ENCODE results near the gene SUB1.
A peak's percentile ranks its signal among the peaks of the same experiment; 100 is the strongest.
"Not testable (repeated sequence)": the region's sequence is repeated elsewhere in the genome, so short reads cannot be mapped to it uniquely, and the experiment has no call there.

SUB1 gene

GRCh38 chr5:32601623-32602295, 16.4 kb downstream of the SUB1 start:
- DNase-seq, result no peak

- DNase-seq, result no peak
These were observed 17.5 kb downstream of the SUB1 start for GRCh38 chr5:32602906-32603305.

GRCh38 chr5:32604800-32605765, 19.7 kb downstream of the SUB1 start:
- DNase-seq, result no peak

GRCh38 chr5:32605766-32606152, 20.4 kb downstream of the SUB1 start:
- no peak for DNase-seq

GRCh38 chr5:32612134-32612888, 27.0 kb downstream of the SUB1 start:
- no peak for DNase-seq

GRCh38 chr5:32613050-32613672, 27.8 kb downstream of the SUB1 start:
- DNase-seq, result peak; percentile 16

- DNase-seq, result no peak
These were observed 29.9 kb downstream of the SUB1 start for GRCh38 chr5:32615236-32615635.

GRCh38 chr5:32618962-32619361, 33.6 kb downstream of the SUB1 start:
- DNase-seq, result no peak

GRCh38 chr5:32621256-32621655, 35.9 kb downstream of the SUB1 start:
- no peak for DNase-seq

- no peak for DNase-seq
These were observed 39.7 kb downstream of the SUB1 start for GRCh38 chr5:32625106-32625505.

GRCh38 chr5:32625547-32625946, 40.2 kb downstream of the SUB1 start:
- DNase-seq, result no peak

- no peak for DNase-seq
These were observed 42.0 kb downstream of the SUB1 start for GRCh38 chr5:32627219-32627870.

- no peak for DNase-seq
These were observed 42.9 kb downstream of the SUB1 start for GRCh38 chr5:32628049-32628844.

- DNase-seq, result no peak
These were observed 45.6 kb downstream of the SUB1 start for GRCh38 chr5:32630867-32631491.

GRCh38 chr5:32633017-32633416, 47.7 kb downstream of the SUB1 start:
- DNase-seq, result not testable (repeated sequence)

GRCh38 chr5:32638309-32638708, 53.0 kb downstream of the SUB1 start:
- no peak for DNase-seq

GRCh38 chr5:32639943-32640342, 54.6 kb downstream of the SUB1 start:
- no peak for DNase-seq

- DNase-seq, result peak; percentile 2
These were observed 57.1 kb downstream of the SUB1 start for GRCh38 chr5:32642276-32643002.

- no peak for DNase-seq
These were observed 59.9 kb downstream of the SUB1 start for GRCh38 chr5:32645246-32645645.

Measured in amniotic stem cell (primary cell).